NCI-H82 treated with DMSO at 0.1 percent for 48 hours (cell line): ENCODE data around the gene ACCSL.
A peak's percentile ranks its signal among the peaks of the same experiment; 100 is the strongest.

Experiments
- DNase-seq: peaks from one replicate; lab custom pipeline; 2025; ENCODE audit not compliant: unreplicated experiment; lab: John Stamatoyannopoulos, UW

ACCSL gene

GRCh38 chr11:44047931-44048431 is at the start of gene ACCSL:
Gene ACCSL (plus strand): TSS chr11:44047981. CDS start chr11:44048037, 56 bp downstream.
- DNase-seq, result no peak

- DNase-seq, result no peak
Observed at GRCh38 chr11:43998308-43998707, 49.5 kb upstream of the ACCSL start.

DNA sequence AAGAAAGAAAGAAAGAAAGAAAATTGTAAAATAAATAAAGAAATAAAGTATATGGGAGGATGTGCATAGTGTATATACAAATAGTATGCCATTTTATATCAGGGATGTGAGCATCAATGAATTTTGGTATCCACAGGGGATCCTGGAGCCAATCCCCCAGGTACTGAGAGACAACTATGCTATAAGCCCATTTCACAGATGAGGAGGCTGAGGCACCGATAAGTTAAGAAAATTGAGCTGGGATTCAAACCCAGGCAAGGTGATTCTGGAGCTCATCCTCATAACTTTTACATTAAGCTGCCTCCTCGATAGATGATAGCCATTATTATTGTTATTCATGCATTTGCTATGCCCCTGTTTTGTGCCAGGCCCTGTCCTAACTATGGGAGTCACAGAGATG is 47.0 kb upstream of the ACCSL start:
- no peak for DNase-seq

GRCh38 chr11:44002191-44003093 is 45.3 kb upstream of the ACCSL start:
- DNase-seq, result no peak

GRCh38 chr11:44003736-44004451 is 43.9 kb upstream of the ACCSL start:
- DNase-seq, result no peak

DNA sequence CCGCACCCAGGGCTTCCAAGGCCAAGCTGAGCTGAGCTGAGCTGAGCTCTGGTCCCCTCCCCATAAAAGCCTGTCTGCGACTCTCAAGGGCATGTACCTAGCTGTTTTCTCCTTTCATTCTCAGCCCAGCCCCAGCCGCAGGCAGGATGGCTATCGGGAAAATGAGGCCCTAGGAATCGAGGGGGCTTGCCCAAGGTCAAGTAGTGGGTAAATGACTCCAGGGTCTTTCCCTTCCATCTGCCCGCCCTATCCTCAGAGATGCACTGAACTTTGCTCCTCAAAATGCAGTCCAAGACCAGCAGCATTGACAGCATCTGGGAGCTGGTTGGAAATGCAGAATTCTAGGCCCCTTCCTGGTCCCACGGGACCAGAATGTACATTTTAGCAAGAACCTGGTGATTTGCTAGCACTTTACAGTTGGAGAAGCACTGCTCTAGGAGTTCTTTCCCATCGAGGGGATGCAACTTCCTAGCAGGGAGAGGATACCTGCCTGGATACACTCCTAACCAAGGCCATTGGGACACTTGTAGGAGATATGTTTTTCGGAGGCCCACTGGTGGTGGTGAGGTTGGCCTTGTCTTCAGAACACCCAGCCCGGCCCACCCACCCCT is 43.2 kb upstream of the ACCSL start:
- DNase-seq, result no peak

DNA sequence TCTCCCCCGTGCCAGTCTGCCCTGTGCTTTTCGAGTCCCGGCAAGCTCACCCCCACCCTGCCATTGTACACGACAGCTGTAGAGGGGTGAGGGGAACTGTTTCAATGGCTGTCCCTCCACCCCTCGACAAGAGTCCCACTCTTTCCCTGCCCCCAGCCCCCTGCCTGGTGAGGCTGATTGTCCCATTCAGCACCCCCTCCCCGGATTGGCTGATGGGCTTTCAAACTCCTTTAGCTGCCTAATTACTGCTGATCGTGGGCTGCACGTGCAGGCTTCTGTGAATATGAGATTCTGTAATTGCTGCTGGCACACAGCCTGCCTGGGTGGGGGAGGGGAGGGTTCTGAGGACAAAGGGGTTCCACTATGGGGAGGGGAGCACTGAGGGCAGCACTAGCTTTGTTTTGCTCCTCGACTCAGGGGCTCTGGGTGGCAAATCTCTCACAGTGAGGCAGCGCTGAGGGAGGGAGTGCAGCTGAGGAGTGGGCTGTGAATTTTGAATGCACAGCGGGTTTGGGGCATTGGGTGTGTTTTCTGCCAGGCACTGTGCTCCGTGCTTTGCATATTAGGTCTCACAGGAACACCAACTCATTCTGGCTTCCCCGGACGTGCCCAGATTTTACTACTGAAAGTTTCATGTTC is 42.6 kb upstream of the ACCSL start:
- DNase-seq, result no peak

- no peak for DNase-seq
Observed at GRCh38 chr11:44005956-44006355, 41.8 kb upstream of the ACCSL start.

DNA sequence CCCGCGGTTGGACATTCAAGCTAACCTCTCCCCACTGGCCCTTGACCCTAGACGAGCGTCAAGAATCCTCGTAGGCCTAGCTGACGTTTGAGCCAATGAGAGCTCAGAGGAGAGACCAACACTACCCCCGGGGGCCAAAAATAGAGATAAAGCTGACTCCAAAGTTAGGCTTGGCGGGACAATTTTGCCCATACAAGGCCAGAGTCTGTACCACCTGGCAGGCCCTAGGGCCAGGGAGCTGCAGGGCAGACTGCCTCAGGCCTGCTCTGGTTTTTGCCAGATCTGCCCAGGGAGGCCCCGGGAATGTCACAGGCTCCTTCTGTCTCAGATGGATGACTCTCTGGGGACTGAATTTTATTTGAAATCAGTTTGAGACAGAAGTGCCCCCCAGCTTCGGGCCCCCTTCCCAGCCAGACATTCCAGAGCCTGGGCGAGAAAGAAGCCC is 40.8 kb upstream of the ACCSL start:
- DNase-seq, result no peak

- DNase-seq, result no peak
Observed at GRCh38 chr11:44007481-44008087, 40.2 kb upstream of the ACCSL start.

DNA sequence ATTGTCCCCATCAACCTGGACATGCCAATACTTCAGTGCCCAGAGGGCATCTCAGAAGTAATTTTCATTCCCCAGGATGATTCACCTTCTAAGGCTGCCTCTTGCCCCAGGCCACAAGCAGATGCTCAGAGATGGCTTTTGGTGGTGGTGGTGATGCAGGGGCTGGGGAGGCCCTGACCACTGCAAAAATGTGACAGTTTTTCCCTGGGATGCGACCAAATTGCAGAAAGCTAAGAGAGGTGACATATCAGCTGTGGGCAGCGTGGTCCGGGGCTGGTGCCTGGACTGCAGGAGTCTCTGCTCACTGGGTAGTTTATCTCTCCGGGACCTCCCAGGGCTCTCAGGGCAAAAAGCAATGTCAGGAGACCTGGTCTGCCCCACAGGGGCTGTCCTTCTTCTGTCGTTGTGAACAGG is 39.7 kb upstream of the ACCSL start:
- no peak for DNase-seq

DNA sequence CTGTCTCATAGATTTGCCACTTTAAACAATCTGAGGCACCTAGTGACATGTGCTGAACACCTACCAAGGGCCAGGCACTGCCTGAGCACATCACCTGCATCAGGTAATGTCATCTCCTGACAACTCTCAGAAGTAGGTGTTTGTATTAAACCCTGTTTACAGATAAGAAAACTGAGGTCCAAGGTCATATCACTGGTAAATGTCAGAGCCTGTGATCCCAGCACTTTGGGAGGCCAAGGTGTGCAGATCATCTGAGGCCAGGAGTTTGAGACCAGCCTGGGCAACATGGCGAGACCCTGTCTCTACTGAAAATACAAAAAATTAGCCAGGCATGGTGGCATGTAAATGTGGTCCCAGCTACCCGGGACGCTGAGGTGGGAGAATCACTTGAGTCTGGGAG is 39.1 kb upstream of the ACCSL start:
- DNase-seq, result no peak

DNA sequence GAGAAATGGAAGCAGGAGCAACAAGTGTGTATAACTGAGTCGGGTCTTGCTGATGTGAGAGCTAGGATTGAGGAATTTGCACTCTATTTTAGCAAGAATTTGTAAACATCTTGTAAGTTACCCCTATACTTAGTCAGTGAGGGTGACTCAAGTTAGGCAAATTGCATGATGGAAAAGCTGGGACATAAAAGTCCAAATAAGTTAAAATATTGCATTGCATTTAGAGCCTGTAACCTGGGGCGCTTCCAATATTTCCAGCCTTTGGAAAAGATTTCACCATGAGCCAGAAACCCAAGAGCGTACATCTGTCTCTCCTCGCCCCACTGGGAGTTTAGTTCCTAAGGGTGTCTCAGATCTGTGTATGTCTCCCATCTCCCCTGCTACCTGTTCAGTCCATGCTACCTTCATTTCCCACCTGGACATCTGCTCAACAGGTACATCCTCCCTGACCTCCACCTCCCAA is 37.0 kb upstream of the ACCSL start:
- no peak for DNase-seq

GRCh38 chr11:44011797-44012196 is 36.0 kb upstream of the ACCSL start:
- DNase-seq, result no peak

DNA sequence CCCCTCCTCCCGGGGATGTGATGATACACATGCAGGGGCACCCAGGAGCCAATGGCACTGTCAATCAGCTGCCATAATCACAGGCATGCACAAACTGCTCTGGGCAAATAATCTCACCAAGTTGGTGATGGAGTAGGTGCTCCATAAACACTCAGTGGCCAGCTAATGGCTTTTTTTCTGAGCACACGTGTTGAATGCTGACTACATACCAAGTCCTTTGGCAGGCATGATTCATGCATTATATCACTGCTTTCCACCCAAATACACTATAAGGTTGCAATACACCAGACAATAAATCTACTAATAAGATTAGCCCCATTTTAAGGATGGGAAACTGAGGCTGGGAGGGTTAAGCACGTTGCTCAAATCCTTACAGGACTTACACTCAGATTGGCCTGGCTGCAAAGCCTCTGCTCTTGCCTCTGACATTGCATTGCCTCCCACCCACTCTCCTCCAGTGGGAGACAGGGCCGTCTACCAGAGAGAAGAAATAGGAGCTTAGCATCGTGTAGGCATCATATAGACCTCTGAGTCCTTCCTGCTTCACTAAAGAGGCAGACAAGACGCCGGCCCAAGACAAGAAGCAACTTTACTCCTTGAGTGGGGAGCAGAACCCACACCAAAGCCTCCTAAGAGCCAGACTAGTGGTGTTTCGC is 32.7 kb upstream of the ACCSL start:
- no peak for DNase-seq

DNA sequence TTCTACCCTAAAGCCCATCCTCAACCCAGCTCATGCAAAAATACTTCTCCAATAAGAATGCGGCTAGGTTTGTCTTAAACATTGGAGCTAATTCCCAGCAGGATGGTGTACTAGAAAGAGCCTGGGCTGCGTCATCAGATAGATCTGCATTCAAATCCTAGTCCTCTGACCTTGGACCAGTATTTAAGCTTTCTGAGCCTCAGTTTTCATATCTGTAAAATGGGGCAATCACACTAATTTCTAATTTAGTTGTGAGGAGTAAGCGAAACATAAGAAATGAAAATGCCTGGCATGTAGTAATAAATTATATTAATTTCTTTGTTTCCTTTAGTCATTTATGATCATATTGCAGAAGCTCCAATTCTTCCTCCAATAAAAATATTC is 32.2 kb upstream of the ACCSL start:
- DNase-seq, result no peak

DNA sequence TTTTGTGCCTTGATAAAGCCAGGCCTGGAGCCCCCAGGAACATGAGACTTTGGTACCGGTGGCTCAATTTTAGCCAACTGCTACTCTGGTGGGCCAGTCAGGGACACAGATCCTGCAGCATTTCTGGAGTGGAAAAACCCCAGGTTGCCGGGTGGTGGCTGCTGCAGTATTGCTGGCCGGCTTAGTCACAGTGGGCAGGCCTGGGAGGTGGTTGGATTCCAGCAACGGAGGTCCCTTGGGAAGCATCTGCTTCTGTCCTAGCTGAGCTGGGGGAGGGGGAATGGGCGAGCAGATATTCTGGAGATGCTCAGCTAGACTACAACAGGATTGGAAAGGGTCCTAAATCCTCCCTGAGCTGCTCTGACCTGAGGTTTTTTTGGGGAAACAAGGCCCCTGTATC is 31.6 kb upstream of the ACCSL start:
- DNase-seq, result peak; percentile 63

- DNase-seq, result no peak
Observed at GRCh38 chr11:44016546-44017442, 31.0 kb upstream of the ACCSL start.
